ENCODE results near the gene DUSP10.

DUSP10 gene

GRCh38 chr1:221739018-221739676 is 2.7 kb downstream of the DUSP10 start:
- no peak for DNase-seq (ENCODE audit: low read depth, low spot score)
- no peak overlapping the region for H3K4me3 ChIP-seq (ENCODE audit: low read depth, low read length)
- in situ Hi-C loops (cut with HindIII; ENCODE audit: low sequenced_read_pairs), result no loop called here
- TF ChIP-seq CTCF (IDR thresholded peaks at IDR 0.05; ENCODE audit: low read depth, low read length), result no peak

GRCh38 chr1:221736714-221737113 is 5.2 kb downstream of the DUSP10 start:
- in situ Hi-C loops (cut with HindIII; ENCODE audit: low sequenced_read_pairs), result no loop called here
- H3K4me3 ChIP-seq (ENCODE audit: low read depth, low read length), result no peak overlapping the region
- TF ChIP-seq CTCF (IDR thresholded peaks at IDR 0.05; ENCODE audit: low read depth, low read length), result no peak
- DNase-seq (ENCODE audit: low read depth, low spot score), result no peak

GRCh38 chr1:221735999-221736398 is 5.9 kb downstream of the DUSP10 start:
- no peak overlapping the region for H3K4me3 ChIP-seq (ENCODE audit: low read depth, low read length)
- no peak for TF ChIP-seq CTCF (IDR thresholded peaks at IDR 0.05; ENCODE audit: low read depth, low read length)
- in situ Hi-C loops (cut with HindIII; ENCODE audit: low sequenced_read_pairs), result no loop called here
- no peak for DNase-seq (ENCODE audit: low read depth, low spot score)

- H3K4me3 ChIP-seq (ENCODE audit: low read depth, low read length), result no peak overlapping the region
- no peak for DNase-seq (ENCODE audit: low read depth, low spot score)
- in situ Hi-C loops (cut with HindIII; ENCODE audit: low sequenced_read_pairs), result no loop called here
- no peak for TF ChIP-seq CTCF (IDR thresholded peaks at IDR 0.05; ENCODE audit: low read depth, low read length)
These were observed 7.7 kb downstream of the DUSP10 start for GRCh38 chr1:221734187-221734586.

GRCh38 chr1:221732052-221732451 is 9.8 kb downstream of the DUSP10 start:
- TF ChIP-seq CTCF (IDR thresholded peaks at IDR 0.05; ENCODE audit: low read depth, low read length), result no peak
- in situ Hi-C loops (cut with HindIII; ENCODE audit: low sequenced_read_pairs), result no loop called here
- no peak for DNase-seq (ENCODE audit: low read depth, low spot score)
- H3K4me3 ChIP-seq (ENCODE audit: low read depth, low read length), result no peak overlapping the region

- no peak for TF ChIP-seq CTCF (IDR thresholded peaks at IDR 0.05; ENCODE audit: low read depth, low read length)
- in situ Hi-C loops (cut with HindIII; ENCODE audit: low sequenced_read_pairs), result no loop called here
- peak; percentile 37 for DNase-seq (ENCODE audit: low read depth, low spot score)
- H3K4me3 ChIP-seq (ENCODE audit: low read depth, low read length), result no peak overlapping the region
These were observed 12.0 kb downstream of the DUSP10 start for GRCh38 chr1:221729771-221730330.

Data from astrocyte of the spinal cord (primary cell).